GM23248 (cell line): ENCODE data around the gene FAM156B. TPM values are rescaled to one million over a fixed set of nuclear protein-coding genes. Genes with fewer than 3 reads are reported as not detected.
"Not testable (repeated sequence)": the region's sequence is repeated elsewhere in the genome, so short reads cannot be mapped to it uniquely, and the experiment has no call there.

Source experiments
- DNase-seq: peaks from one replicate; pipeline ENCODE4 v3.0.0-alpha.2; 2015
- H2AFZ ChIP-seq: fragments of 200-600 bp; sonication (generic); 2 replicates; pipeline ENCODE4 v1.6.1; 2016; ENCODE audit warnings: antibody characterized with exemption
- H3F3A ChIP-seq: fragments of 200-600 bp; sonication (generic); 2 replicates; pipeline ENCODE4 v1.6.1; 2016; ENCODE audit warnings: mild to moderate bottlenecking, antibody characterized with exemption, mixed run types; ENCODE audit not compliant: insufficient read depth
- H3K27ac ChIP-seq: fragments of 200-600 bp; sonication (generic); 2 replicates; pipeline ENCODE4 v1.5.1; 2016; ENCODE audit warnings: mild to moderate bottlenecking
- H3K27me3 ChIP-seq: fragments of 200-600 bp; sonication (generic); replicated peaks from 2 replicates; pipeline ENCODE4 v1.6.1; 2016; ENCODE audit warnings: mild to moderate bottlenecking; ENCODE audit not compliant: insufficient read depth
- H3K36me3 ChIP-seq: fragments of 200-600 bp; sonication (generic); 2 replicates; pipeline ENCODE4 v1.6.1; 2016; ENCODE audit warnings: low read depth, mild to moderate bottlenecking
- H3K4me1 ChIP-seq: fragments of 200-600 bp; sonication (generic); 2 replicates; pipeline ENCODE4 v1.6.1; 2016; ENCODE audit warnings: mild to moderate bottlenecking; ENCODE audit not compliant: insufficient read depth
- H3K4me2 ChIP-seq: fragments of 200-600 bp; sonication (generic); one replicate; pipeline ENCODE4 v1.6.1; 2016; ENCODE audit warnings: mild to moderate bottlenecking; ENCODE audit not compliant: unreplicated experiment
- H3K4me3 ChIP-seq: fragments of 200-600 bp; sonication (generic); 2 replicates; pipeline ENCODE4 v1.5.1; 2016; ENCODE audit warnings: mild to moderate bottlenecking
- H3K79me2 ChIP-seq: fragments of 200-600 bp; sonication (generic); 2 replicates; pipeline ENCODE4 v1.6.1; 2016; ENCODE audit warnings: mild to moderate bottlenecking; ENCODE audit not compliant: insufficient read depth
- H3K9ac ChIP-seq: fragments of 200-600 bp; sonication (generic); 2 replicates; pipeline ENCODE4 v1.6.1; 2016; ENCODE audit warnings: mild to moderate bottlenecking
- H3K9me2 ChIP-seq: fragments of 200-600 bp; sonication (generic); 2 replicates; pipeline ENCODE4 v1.6.1; 2016; ENCODE audit warnings: mixed run types, mild to moderate bottlenecking, moderate library complexity; ENCODE audit not compliant: insufficient read depth
- H3K9me3 ChIP-seq: fragments of 200-600 bp; sonication (generic); one replicate; pipeline ENCODE4 v1.6.1; 2017; ENCODE audit warnings: low read depth
- H4K20me1 ChIP-seq: fragments of 200-600 bp; sonication (generic); 2 replicates; pipeline ENCODE4 v1.6.0; 2016; ENCODE audit not compliant: insufficient read depth
- EZH2 ChIP-seq: fragments of 200-600 bp; sonication (generic); IDR thresholded peaks from 2 replicates; pipeline ENCODE4 v1.6.1; 2018; ENCODE audit warnings: antibody characterized with exemption, mild to moderate bottlenecking; ENCODE audit not compliant: insufficient read depth, poor library complexity, severe bottlenecking
- EZH2phosphoT487 ChIP-seq: fragments of 200-600 bp; sonication (generic); IDR thresholded peaks from 2 replicates; pipeline ENCODE4 v1.6.1; 2018; ENCODE audit warnings: antibody characterized with exemption, moderate library complexity, mild to moderate bottlenecking, low read depth; ENCODE audit not compliant: insufficient read depth
- WGBS, 2 experiments: methylation state at CpG; one replicate each; pipeline ENCODE4 v1.1.6; 2015 to 2017; ENCODE audit warnings: low lambda C conversion rate in 2 of 2, low coverage in 1 of 2; ENCODE audit errors: missing lambda C conversion rate in 2 of 2; 5-methylcytosine and 5-hydroxymethylcytosine counted together
- in situ Hi-C: fragments of 300-500 bp; cut with MboI; formaldehyde crosslinking; loops from 2 replicates; pipeline ENCODE4 v1.15.0; 2020
- polyA plus RNA-seq: library from polyadenylated mRNA; unstranded; fragments of >200 nt; fragmentation: Nextera tagmentation; extraction: Ambion mirVana; gene quantifications from 2 replicates; pipeline ENCODE4 v1.2.1, GENCODE V29; 2016
- total RNA-seq: library from RNA; depleted of rRNA; stranded (reverse); fragments of >200 nt; shearing (Covaris generic); gene quantifications from 2 replicates; pipeline ENCODE4 v1.2.3, GENCODE V29; 2014; rRNA removed

FAM156B gene, protein sequence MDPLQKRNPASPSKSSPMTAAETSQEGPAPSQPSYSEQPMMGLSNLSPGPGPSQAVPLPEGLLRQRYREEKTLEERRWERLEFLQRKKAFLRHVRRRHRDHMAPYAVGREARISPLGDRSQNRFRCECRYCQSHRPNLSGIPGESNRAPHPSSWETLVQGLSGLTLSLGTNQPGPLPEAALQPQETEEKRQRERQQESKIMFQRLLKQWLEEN
- total RNA-seq: 24.5 and 31.1 TPM in 2 replicates
- polyA plus RNA-seq: 17.1 and 22.6 TPM in 2 replicates

GRCh38 chrX:52896855-52897709 is at the start of gene FAM156B:
Gene FAM156B (plus strand): TSS chrX:52897330. CDS start chrX:52907226, 9,896 bp downstream.
- H3K4me1 ChIP-seq, H2AFZ ChIP-seq, H3K27me3 ChIP-seq, in situ Hi-C loops, H3K9ac ChIP-seq, H3K9me2 ChIP-seq, H3K9me3 ChIP-seq, H3K36me3 ChIP-seq, H3K4me2 ChIP-seq, H3F3A ChIP-seq, H4K20me1 ChIP-seq, DNase-seq, H3K27ac ChIP-seq, H3K79me2 ChIP-seq, H3K4me3 ChIP-seq: not testable (repeated sequence)
- no CpG with 5 or more reads among the region's 92 CpGs for WGBS, 2 experiments

GRCh38 chrX:52852110-52852860 is 44.8 kb upstream of the FAM156B start:
- peak; percentile 33 for DNase-seq
- H3K4me2 ChIP-seq: peak overlapping the region; percentile 42

GRCh38 chrX:52856991-52857525 is 40.1 kb upstream of the FAM156B start:
- in situ Hi-C loops: loop anchor here (25.0 kb wide), 1 partner anchor 270 kb away; no protein-coding TSS in a partner anchor
- H3K79me2 ChIP-seq, H4K20me1 ChIP-seq, H3K27me3 ChIP-seq, H2AFZ ChIP-seq, H3K27ac ChIP-seq, H3K9ac ChIP-seq, H3K4me2 ChIP-seq, H3K9me3 ChIP-seq, H3K36me3 ChIP-seq, H3K9me2 ChIP-seq, H3K4me3 ChIP-seq, H3F3A ChIP-seq: not testable (repeated sequence)
- WGBS, 2 experiments: 19 to 34% methylated on average over 4 of the region's 4 CpGs
- peaks cover 13% of the 10 kb centered on the region for H3K4me1 ChIP-seq
- DNase-seq: peak; percentile 3

More at GRCh38 chrX:52852110-52852860, 44.8 kb upstream of the FAM156B start:
- H3F3A ChIP-seq: no peaks in the 10 kb centered on the region
- in situ Hi-C loops: loop anchor here (25.0 kb wide), 1 partner anchor 265 kb away; no protein-coding TSS in a partner anchor
- no peaks in the 10 kb centered on the region for H3K9me2 ChIP-seq
- no peaks in the 10 kb centered on the region for H3K27me3 ChIP-seq
- no peak overlapping the region for H3K4me3 ChIP-seq
- no peak for TF ChIP-seq EZH2phosphoT487
- H4K20me1 ChIP-seq: no peaks in the 10 kb centered on the region
- WGBS, 2 experiments: 85 to 86% methylated on average over 9 of the region's 9 CpGs
- H3K9me3 ChIP-seq: no peaks in the 10 kb centered on the region
- no peaks in the 10 kb centered on the region for H3K79me2 ChIP-seq
- no peaks in the 10 kb centered on the region for H3K36me3 ChIP-seq
- H3K9ac ChIP-seq: no peak overlapping the region
- H3K4me1 ChIP-seq: peaks cover 16% of the 10 kb centered on the region
- no peak overlapping the region for H2AFZ ChIP-seq
- H3K27ac ChIP-seq: peak overlapping the region; percentile 18; the same call in 1 of the 2 replicates

DNA sequence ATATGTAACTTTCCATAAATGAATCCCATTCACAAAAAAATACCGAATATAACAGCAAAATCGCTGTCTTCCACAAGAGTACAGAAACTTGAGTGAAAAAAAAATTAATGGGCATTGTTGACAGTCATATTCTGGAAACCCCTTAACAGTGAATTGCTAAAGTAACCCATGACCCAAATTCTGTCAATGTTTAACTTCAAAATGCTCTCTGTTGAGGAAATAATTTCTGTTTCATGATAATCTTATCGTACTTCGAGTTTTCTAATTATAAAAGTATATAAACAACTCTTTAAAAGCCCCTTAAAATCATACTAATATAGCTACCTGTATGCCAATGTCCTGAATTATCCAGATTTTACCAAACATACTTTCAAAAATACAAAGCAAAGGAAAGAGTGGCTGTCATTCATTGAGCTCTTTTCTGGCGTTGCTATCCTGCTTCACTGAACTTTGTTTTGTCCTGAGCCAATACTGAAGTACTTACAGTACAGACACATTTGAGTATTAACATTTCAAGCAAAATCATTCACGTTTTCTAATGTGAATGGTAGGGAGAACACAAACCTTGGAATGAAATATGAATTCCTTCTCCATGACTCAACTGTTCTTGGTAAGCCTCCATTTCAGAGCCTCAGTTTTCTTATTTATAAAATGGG is 31.7 kb upstream of the FAM156B start:
- H2AFZ ChIP-seq: no peak overlapping the region
- no peak overlapping the region for H3K4me3 ChIP-seq
- WGBS, 2 experiments: 38 to 46% methylated on average over 6 of the region's 6 CpGs
- H3K9me2 ChIP-seq: no peaks in the 10 kb centered on the region
- DNase-seq: no peak
- H3K9me3 ChIP-seq: no peaks in the 10 kb centered on the region
- in situ Hi-C loops: loop anchor here (25.0 kb wide), 1 partner anchor 278 kb away; no protein-coding TSS in a partner anchor
- no peak overlapping the region for H3K27ac ChIP-seq
- H3K27me3 ChIP-seq: peaks cover 3% of the 10 kb centered on the region; the same call in 1 of the 2 replicates
- H3K4me1 ChIP-seq: no peaks in the 10 kb centered on the region
- H3K79me2 ChIP-seq: no peaks in the 10 kb centered on the region
- no peak for TF ChIP-seq EZH2
- TF ChIP-seq EZH2phosphoT487: no peak
- H4K20me1 ChIP-seq: no peaks in the 10 kb centered on the region
- no peak overlapping the region for H3K9ac ChIP-seq
- H3K36me3 ChIP-seq: no peaks in the 10 kb centered on the region
- no peak overlapping the region for H3K4me2 ChIP-seq
- H3F3A ChIP-seq: no peaks in the 10 kb centered on the region
